Neural cell (in vitro differentiated cells): Measurements from ENCODE around the gene KRT3.

ENCODE experiments used
- EP300 ChIP-seq: fragments of 450-650 bp; conservative IDR thresholded peaks from 2 replicates; pipeline ENCODE4 v1.6.1; 2014; ENCODE audit warnings: antibody characterized with exemption, mild to moderate bottlenecking, moderate library complexity; ENCODE audit not compliant: poor library complexity, severe bottlenecking
- EZH2 ChIP-seq: fragments of 200-600, 300-800 bp; shearing (Covaris generic), sonication (generic); IDR thresholded peaks from 2 replicates; pipeline ENCODE4 v1.6.1; 2014; ENCODE audit warnings: antibody characterized with exemption, low read length, borderline replicate concordance, mild to moderate bottlenecking; ENCODE audit not compliant: insufficient read depth, poor library complexity, severe bottlenecking
- MXI1 ChIP-seq: fragments of 450-650 bp; conservative IDR thresholded peaks from 2 replicates; pipeline ENCODE4 v1.6.1; 2014; ENCODE audit warnings: antibody characterized with exemption, mild to moderate bottlenecking; ENCODE audit not compliant: poor library complexity, severe bottlenecking
- POLR2AphosphoS5 ChIP-seq: IDR thresholded peaks from 2 replicates; pipeline ENCODE4 v1.6.1; 2012
- RAD21 ChIP-seq: fragments of 450-650 bp; conservative IDR thresholded peaks from 2 replicates; pipeline ENCODE4 v1.6.1; 2014; ENCODE audit warnings: antibody characterized with exemption, mild to moderate bottlenecking, moderate library complexity
- TAF1 ChIP-seq: IDR thresholded peaks from 2 replicates; pipeline ENCODE4 v1.6.1; 2012; ENCODE audit warnings: low read depth
- TF ChIP-seq, protein P1 (sequence below): fragments of 450-650 bp; IDR thresholded peaks from 2 replicates; pipeline ENCODE4 v1.5.1; 2014; ENCODE audit warnings: antibody characterized with exemption, mild to moderate bottlenecking, moderate library complexity; ENCODE audit not compliant: poor library complexity, severe bottlenecking

DNA sequence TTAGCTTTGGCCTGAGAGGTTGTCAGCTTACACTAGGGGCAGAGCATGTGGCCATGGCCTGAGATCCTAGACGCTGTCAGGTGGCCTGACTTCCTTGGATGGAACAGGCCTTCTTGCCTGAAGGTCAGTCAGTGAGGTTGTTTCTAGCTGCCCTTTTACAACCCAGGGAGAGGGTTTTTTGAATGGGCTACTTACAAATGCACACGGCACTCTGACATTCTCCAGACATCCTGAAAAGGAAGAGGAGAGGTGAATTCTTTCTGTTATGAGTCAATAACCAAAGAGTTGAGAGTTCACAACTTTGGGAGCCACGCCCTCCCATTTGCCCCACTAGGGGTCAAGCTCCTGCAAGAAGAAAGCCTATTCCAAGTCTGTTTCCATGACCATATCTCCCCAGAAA is 26.6 kb downstream of the KRT3 start:
- TF ChIP-seq, protein P1, sequence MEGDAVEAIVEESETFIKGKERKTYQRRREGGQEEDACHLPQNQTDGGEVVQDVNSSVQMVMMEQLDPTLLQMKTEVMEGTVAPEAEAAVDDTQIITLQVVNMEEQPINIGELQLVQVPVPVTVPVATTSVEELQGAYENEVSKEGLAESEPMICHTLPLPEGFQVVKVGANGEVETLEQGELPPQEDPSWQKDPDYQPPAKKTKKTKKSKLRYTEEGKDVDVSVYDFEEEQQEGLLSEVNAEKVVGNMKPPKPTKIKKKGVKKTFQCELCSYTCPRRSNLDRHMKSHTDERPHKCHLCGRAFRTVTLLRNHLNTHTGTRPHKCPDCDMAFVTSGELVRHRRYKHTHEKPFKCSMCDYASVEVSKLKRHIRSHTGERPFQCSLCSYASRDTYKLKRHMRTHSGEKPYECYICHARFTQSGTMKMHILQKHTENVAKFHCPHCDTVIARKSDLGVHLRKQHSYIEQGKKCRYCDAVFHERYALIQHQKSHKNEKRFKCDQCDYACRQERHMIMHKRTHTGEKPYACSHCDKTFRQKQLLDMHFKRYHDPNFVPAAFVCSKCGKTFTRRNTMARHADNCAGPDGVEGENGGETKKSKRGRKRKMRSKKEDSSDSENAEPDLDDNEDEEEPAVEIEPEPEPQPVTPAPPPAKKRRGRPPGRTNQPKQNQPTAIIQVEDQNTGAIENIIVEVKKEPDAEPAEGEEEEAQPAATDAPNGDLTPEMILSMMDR = no peak
- TF ChIP-seq TAF1 (no peak), MXI1 (no peak), EZH2 (no peak), POLR2AphosphoS5 (no peak), RAD21 (no peak), EP300 (no peak)
